Astrocyte (in vitro differentiated cells and primary cell): ENCODE results near the gene SLC6A12.
"Not testable (repeated sequence)": the region's sequence is repeated elsewhere in the genome, so short reads cannot be mapped to it uniquely, and the experiment has no call there.

Experiments used
- CTCF ChIP-seq: IDR thresholded peaks from 2 replicates; pipeline ENCODE4 v1.5.1; 2011; ENCODE audit warnings: low read depth, mild to moderate bottlenecking, inconsistent platforms, low read length, moderate library complexity; ENCODE audit not compliant: insufficient read depth
- EZH2 ChIP-seq: IDR thresholded peaks from 2 replicates; pipeline ENCODE4 v1.6.1; 2012; ENCODE audit warnings: mild to moderate bottlenecking, low read length, inconsistent platforms; ENCODE audit not compliant: insufficient read depth

GRCh38 chr12:187986-188909 is 25.7 kb downstream of the SLC6A12 start:
- not testable (repeated sequence) for TF ChIP-seq CTCF, EZH2
